ENCODE results near the gene C8A. TPM values are rescaled to one million over a fixed set of nuclear protein-coding genes. Genes with fewer than 3 reads are reported as not detected.

The C8A gene
- total and polyA plus RNA-seq, 2 of the 13 experiments (the other 11 are each of a cell fraction or from before 2014, with no cell fraction given), result 10.5 to 15.0 TPM

DNA sequence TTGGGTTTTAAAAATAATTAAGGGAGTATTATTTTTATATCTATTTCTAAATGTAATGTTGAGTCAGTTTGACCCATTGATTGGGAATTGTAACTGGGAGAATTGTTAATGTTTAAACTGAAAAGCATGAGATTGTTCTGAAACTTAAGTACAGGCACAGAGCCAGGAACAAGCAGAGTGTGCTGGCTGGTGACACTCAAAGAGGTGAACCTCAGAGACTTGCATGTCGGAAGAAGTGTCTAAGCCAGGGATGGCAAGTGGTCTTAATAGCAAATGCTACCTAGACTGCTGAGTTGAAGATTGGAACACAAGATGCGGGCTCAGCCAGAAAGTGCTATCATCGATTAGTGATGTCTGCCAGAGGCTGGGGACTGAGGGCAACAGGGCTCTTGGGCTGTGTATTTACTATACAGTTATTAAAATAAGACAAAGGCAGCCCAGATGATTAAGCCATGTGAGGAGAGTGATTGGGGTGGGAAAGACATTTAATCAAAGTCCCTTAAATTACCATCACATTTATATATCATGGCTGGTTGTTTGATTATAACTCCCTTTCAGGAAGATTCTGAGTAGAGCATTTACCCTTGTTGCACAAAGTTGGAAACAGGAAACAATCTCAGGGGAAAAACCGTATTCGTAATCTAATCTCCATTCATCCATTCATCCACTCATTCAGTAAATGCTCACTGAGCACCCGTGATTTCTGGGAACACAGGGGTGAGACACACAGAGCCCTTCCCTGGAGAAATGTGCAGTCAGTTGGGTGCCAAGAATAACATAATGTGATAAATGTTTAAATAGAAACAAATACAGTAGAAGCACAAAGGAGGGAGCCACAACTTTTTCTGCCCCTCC is 42.8 kb downstream of the C8A start:
- no peak overlapping the region for H3K27ac ChIP-seq (ENCODE audit: extremely low read length, insufficient read depth, low read length)
- H4K20me1 ChIP-seq (ENCODE audit: insufficient read depth, low read length), result no peaks in the 10 kb centered on the region
- H3K4me1 ChIP-seq (ENCODE audit: insufficient read depth, low read length), result peaks cover 60% of the 10 kb centered on the region
- no peaks in the 10 kb centered on the region; a peak in 1 of 5 replicates for H3K36me3 ChIP-seq (replicated peaks in 1 of 2; ENCODE audit: control insufficient read depth in 1 of 2, insufficient read depth in 2 of 2, low read length in 2 of 2)
- ATAC-seq (no peak), FAIRE-seq (no peak), DNase-seq (ENCODE audit: low spot score) (no peak)
- no TSS peak for BruUV-seq (replicated peaks)
- H2AFZ ChIP-seq (ENCODE audit: low read length), result no peak overlapping the region
- no peak overlapping the region for H3K4me2 ChIP-seq (ENCODE audit: low read depth, low read length)
- 94% methylated on average over 6 of the region's 6 CpGs for WGBS (ENCODE audit: low lambda C conversion rate)
- ChIA-PET POLR2A (no interaction called here), CTCF (ENCODE audit: low intra/inter-chr PET ratio, low total read pairs) (no interaction called here)
- no peaks in the 10 kb centered on the region for H3K79me2 ChIP-seq (ENCODE audit: insufficient read depth, low read length)
- intact Hi-C loops (cut with micrococcal nuclease; ENCODE audit: unreplicated experiment) (no loop called here), in situ Hi-C loops (cut with HindIII; ENCODE audit: extremely low pct_ligation_motif_present, low pct_unique_long_range_greater_than_20kb) (no loop called here)
- H3K4me3 ChIP-seq (replicated peaks in 1 of 3; ENCODE audit: insufficient read depth in 1 of 3, low read depth in 2 of 3, low read length in 3 of 3), result no peak overlapping the region
- no peaks in the 10 kb centered on the region for H3K9me3 ChIP-seq (ENCODE audit: low read length)
- no peak for TF ChIP-seq CREB1 (IDR thresholded peaks at IDR 0.05)
- TF ChIP-seq CREB1 (CRISPR knock-in tag; IDR thresholded peaks at IDR 0.05), result 0 out of 2 replicates have a peak, but pooled peaks have one; percentile 7
- TF ChIP-seq ZNF570 (CRISPR knock-in tag; IDR thresholded peaks at IDR 0.05; ENCODE audit: borderline replicate concordance), result no peak
- H3K9ac ChIP-seq (ENCODE audit: insufficient read depth, low read depth, low read length), result no peak overlapping the region
- H3K27me3 ChIP-seq (ENCODE audit: control insufficient read depth in 1 of 2, insufficient read depth in 2 of 2, low read length in 2 of 2), result no peaks in the 10 kb centered on the region

DNA sequence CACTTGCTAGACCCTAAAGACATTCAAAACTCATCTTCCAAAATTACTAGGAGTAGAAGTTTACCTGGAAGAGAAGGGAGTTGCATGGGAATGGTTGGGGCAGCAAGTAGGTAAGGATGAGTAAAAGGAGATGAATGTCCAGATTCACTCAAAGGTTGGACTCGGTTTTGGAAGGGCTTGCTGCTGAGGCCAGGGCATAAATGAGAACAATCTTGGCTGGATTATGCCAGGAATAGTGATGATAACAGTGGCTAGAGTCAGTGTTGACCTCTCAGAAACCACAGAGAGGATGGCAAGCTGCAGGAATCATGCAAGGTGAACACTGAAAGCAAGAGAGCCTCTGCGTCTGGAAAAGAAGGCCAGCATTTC is 43.4 kb downstream of the C8A start:
- Histone ChIP-seq H3K4me1 (ENCODE audit: insufficient read depth, low read length) (peaks cover 60% of the 10 kb centered on the region), H3K9me3 (ENCODE audit: low read length) (no peaks in the 10 kb centered on the region), H3K36me3 (replicated peaks in 1 of 2; ENCODE audit: control insufficient read depth in 1 of 2, insufficient read depth in 2 of 2, low read length in 2 of 2) (no peaks in the 10 kb centered on the region; a peak in 1 of 5 replicates), H3K79me2 (ENCODE audit: insufficient read depth, low read length) (no peaks in the 10 kb centered on the region), H3K9ac (ENCODE audit: insufficient read depth, low read depth, low read length) (no peak overlapping the region), H3K27me3 (ENCODE audit: control insufficient read depth in 1 of 2, insufficient read depth in 2 of 2, low read length in 2 of 2) (no peaks in the 10 kb centered on the region), H2AFZ (ENCODE audit: low read length) (no peak overlapping the region), H4K20me1 (ENCODE audit: insufficient read depth, low read length) (no peaks in the 10 kb centered on the region), H3K27ac (ENCODE audit: extremely low read length, insufficient read depth, low read length) (no peak overlapping the region), H3K4me2 (ENCODE audit: low read depth, low read length) (no peak overlapping the region), H3K4me3 (replicated peaks in 1 of 3; ENCODE audit: insufficient read depth in 1 of 3, low read depth in 2 of 3, low read length in 3 of 3) (no peak overlapping the region)
- no peak for DNase-seq (ENCODE audit: low spot score)
- no TSS peak for BruUV-seq (replicated peaks)
- ATAC-seq, result no peak
- in situ Hi-C loops (cut with HindIII; ENCODE audit: extremely low pct_ligation_motif_present, low pct_unique_long_range_greater_than_20kb), result no loop called here
- intact Hi-C loops (cut with micrococcal nuclease; ENCODE audit: unreplicated experiment), result no loop called here
- 90% methylated on average over 2 of the region's 2 CpGs for WGBS (ENCODE audit: low lambda C conversion rate)
- POLR2A ChIA-PET, result no interaction called here
- no peak for FAIRE-seq
- CTCF ChIA-PET (ENCODE audit: low intra/inter-chr PET ratio, low total read pairs), result no interaction called here
- no peak for TF ChIP-seq ZNF317 (CRISPR knock-in tag; IDR thresholded peaks at IDR 0.05)
- TF ChIP-seq ZEB1 (IDR thresholded peaks at IDR 0.05; ENCODE audit: insufficient replicate concordance, low read depth), result no peak
- no peak for TF ChIP-seq MBD4 (IDR thresholded peaks at IDR 0.05; ENCODE audit: borderline replicate concordance, low read length)
- TF ChIP-seq ZNF816 (CRISPR knock-in tag; IDR thresholded peaks at IDR 0.05; ENCODE audit: borderline replicate concordance), result no peak
- TF ChIP-seq HIC2 (CRISPR knock-in tag; IDR thresholded peaks at IDR 0.05; ENCODE audit: low read depth), result no peak
- TF ChIP-seq ESRRA (CRISPR knock-in tag; IDR thresholded peaks at IDR 0.05; ENCODE audit: low read depth), result no peak
- TF ChIP-seq GABPB1 (CRISPR knock-in tag; IDR thresholded peaks at IDR 0.05), result no peak

All from HepG2 (cell line).